ENCODE measurements around the gene KIF20B. TPM values are rescaled to one million over a fixed set of nuclear protein-coding genes. Genes with fewer than 3 reads are reported as not detected.

KIF20B gene
- total RNA-seq = 8.6 TPM
- polyA plus RNA-seq (ENCODE audit: insufficient read depth in 1 of 8, insufficient read length in 8 of 8, low replicate concordance in 1 of 8) = 10 to 100 TPM in 1 of 8 donors, 1 to 10 TPM in 7; 5.6 to 11.8 (median 8.8) TPM
- long read RNA-seq, donor 1 = 0 reads
- long read RNA-seq, donor 2 = 0 reads
- long read RNA-seq, donor 3, full-length matches to known transcripts = 1 of 1 reads
- long read RNA-seq, donor 3, partial matches to known transcripts = 0 of 1 reads
- long read RNA-seq, donor 3, other reads (novel, unspliced or antisense) = 0 of 1 reads
- long read RNA-seq, donor 4 = 0 reads
- long read RNA-seq, donor 5 = 0 reads
- long read RNA-seq, donor 6 = 0 reads
- long read RNA-seq, donor 7 = 0 reads
- long read RNA-seq, donor 8 = 0 reads
- long read RNA-seq, donor 9 = 0 reads
- long read RNA-seq, donor 10 = 0 reads
- long read RNA-seq, donor 11 = 0 reads

- no peaks in the 10 kb centered on the region for H3K9me3 ChIP-seq (replicated peaks; ENCODE audit: control insufficient read depth, low read depth, low read length)
- no peaks in the 10 kb centered on the region for H3K36me3 ChIP-seq (ENCODE audit: control insufficient read depth, insufficient read depth, low read length)
- no peaks in the 10 kb centered on the region for H3K27me3 ChIP-seq (ENCODE audit: control insufficient read depth, insufficient read depth, low read length)
- H3K27ac ChIP-seq (ENCODE audit: low read length) = peak within 1 kb of the TSS; percentile 95
- peak within 1 kb of the TSS; percentile 60 for H3K4me3 ChIP-seq (ENCODE audit: low read length)
- 0% methylated on average over 27 of the region's 48 CpGs for WGBS (ENCODE audit: insufficient coverage)
- DNase-seq = peak; percentile 99
- H3K4me1 ChIP-seq (ENCODE audit: control insufficient read depth, insufficient read depth, low read length) = peaks cover 4% of the 10 kb centered on the region
Observed at GRCh38 chr10:89701242-89702120, at the start of gene KIF20B. Gene KIF20B (plus strand): TSS chr10:89701590. CDS start chr10:89705295, 3,705 bp downstream.

GRCh38 chr10:89651916-89652573, 49.3 kb upstream of the KIF20B start:
- no peaks in the 10 kb centered on the region for H3K27me3 ChIP-seq (ENCODE audit: control insufficient read depth, insufficient read depth, low read length)
- no CpG with 5 or more reads among the region's 3 CpGs for WGBS (ENCODE audit: insufficient coverage)
- no peaks in the 10 kb centered on the region for H3K9me3 ChIP-seq (replicated peaks; ENCODE audit: control insufficient read depth, low read depth, low read length)
- no peak overlapping the region for H3K27ac ChIP-seq (ENCODE audit: low read length)
- DNase-seq = no peak
- H3K4me3 ChIP-seq (ENCODE audit: low read length) = no peak overlapping the region
- peaks cover 4% of the 10 kb centered on the region for H3K4me1 ChIP-seq (ENCODE audit: control insufficient read depth, insufficient read depth, low read length)
- no peaks in the 10 kb centered on the region for H3K36me3 ChIP-seq (ENCODE audit: control insufficient read depth, insufficient read depth, low read length)

GRCh38 chr10:89652806-89653370, 48.5 kb upstream of the KIF20B start:
- WGBS (ENCODE audit: insufficient coverage) = 97% methylated on average over 3 of the region's 3 CpGs
- H3K4me1 ChIP-seq (ENCODE audit: control insufficient read depth, insufficient read depth, low read length) = peaks cover 3% of the 10 kb centered on the region

GRCh38 chr10:89653410-89653869, 48.0 kb upstream of the KIF20B start:
- DNase-seq = no peak
- H3K9me3 ChIP-seq (replicated peaks; ENCODE audit: control insufficient read depth, low read depth, low read length) = no peaks in the 10 kb centered on the region
- H3K27me3 ChIP-seq (ENCODE audit: control insufficient read depth, insufficient read depth, low read length) = no peaks in the 10 kb centered on the region
- no peak overlapping the region for H3K4me3 ChIP-seq (ENCODE audit: low read length)
- no peaks in the 10 kb centered on the region for H3K4me1 ChIP-seq (ENCODE audit: control insufficient read depth, insufficient read depth, low read length)
- no CpG with 5 or more reads among the region's 6 CpGs for WGBS (ENCODE audit: insufficient coverage)
- H3K36me3 ChIP-seq (ENCODE audit: control insufficient read depth, insufficient read depth, low read length) = no peaks in the 10 kb centered on the region
- H3K27ac ChIP-seq (ENCODE audit: low read length) = no peak overlapping the region

More at GRCh38 chr10:89652806-89653370, 48.5 kb upstream of the KIF20B start:
- no peaks in the 10 kb centered on the region for H3K36me3 ChIP-seq (ENCODE audit: control insufficient read depth, insufficient read depth, low read length)
- H3K27ac ChIP-seq (ENCODE audit: low read length) = no peak overlapping the region
- no peak overlapping the region for H3K4me3 ChIP-seq (ENCODE audit: low read length)
- H3K27me3 ChIP-seq (ENCODE audit: control insufficient read depth, insufficient read depth, low read length) = no peaks in the 10 kb centered on the region
- H3K9me3 ChIP-seq (replicated peaks; ENCODE audit: control insufficient read depth, low read depth, low read length) = no peaks in the 10 kb centered on the region
- no peak for DNase-seq

GRCh38 chr10:89655722-89656121, 45.7 kb upstream of the KIF20B start:
- no peaks in the 10 kb centered on the region for H3K27me3 ChIP-seq (ENCODE audit: control insufficient read depth, insufficient read depth, low read length)
- DNase-seq = no peak
- H3K36me3 ChIP-seq (ENCODE audit: control insufficient read depth, insufficient read depth, low read length) = no peaks in the 10 kb centered on the region
- no peak overlapping the region for H3K4me3 ChIP-seq (ENCODE audit: low read length)
- peaks cover 8% of the 10 kb centered on the region for H3K4me1 ChIP-seq (ENCODE audit: control insufficient read depth, insufficient read depth, low read length)
- WGBS (ENCODE audit: insufficient coverage) = no CpG with 5 or more reads among the region's 1 CpG
- H3K27ac ChIP-seq (ENCODE audit: low read length) = no peak overlapping the region
- no peaks in the 10 kb centered on the region for H3K9me3 ChIP-seq (replicated peaks; ENCODE audit: control insufficient read depth, low read depth, low read length)

- WGBS (ENCODE audit: insufficient coverage) = no CpG with 5 or more reads among the region's 1 CpG
- Histone ChIP-seq H3K27me3 (ENCODE audit: control insufficient read depth, insufficient read depth, low read length) (no peaks in the 10 kb centered on the region), H3K36me3 (ENCODE audit: control insufficient read depth, insufficient read depth, low read length) (no peaks in the 10 kb centered on the region), H3K9me3 (replicated peaks; ENCODE audit: control insufficient read depth, low read depth, low read length) (no peaks in the 10 kb centered on the region), H3K4me1 (ENCODE audit: control insufficient read depth, insufficient read depth, low read length) (peaks cover 8% of the 10 kb centered on the region), H3K4me3 (ENCODE audit: low read length) (no peak overlapping the region), H3K27ac (ENCODE audit: low read length) (no peak overlapping the region)
- no peak for DNase-seq
Observed at GRCh38 chr10:89657302-89657701, 44.1 kb upstream of the KIF20B start.

GRCh38 chr10:89659143-89660131, 42.0 kb upstream of the KIF20B start:
- DNase-seq = peak; percentile 78
- no peaks in the 10 kb centered on the region for H3K36me3 ChIP-seq (ENCODE audit: control insufficient read depth, insufficient read depth, low read length)
- H3K27ac ChIP-seq (ENCODE audit: low read length) = no peak overlapping the region
- H3K4me1 ChIP-seq (ENCODE audit: control insufficient read depth, insufficient read depth, low read length) = peaks cover 8% of the 10 kb centered on the region
- no peak overlapping the region for H3K4me3 ChIP-seq (ENCODE audit: low read length)
- H3K27me3 ChIP-seq (ENCODE audit: control insufficient read depth, insufficient read depth, low read length) = no peaks in the 10 kb centered on the region
- no peaks in the 10 kb centered on the region for H3K9me3 ChIP-seq (replicated peaks; ENCODE audit: control insufficient read depth, low read depth, low read length)
- WGBS (ENCODE audit: insufficient coverage) = 20% methylated on average over 3 of the region's 10 CpGs

- no peaks in the 10 kb centered on the region for H3K36me3 ChIP-seq (ENCODE audit: control insufficient read depth, insufficient read depth, low read length)
- WGBS (ENCODE audit: insufficient coverage) = 89% methylated on average over 1 of the region's 2 CpGs
- no peak for DNase-seq
- peaks cover 18% of the 10 kb centered on the region for H3K4me1 ChIP-seq (ENCODE audit: control insufficient read depth, insufficient read depth, low read length)
- H3K27me3 ChIP-seq (ENCODE audit: control insufficient read depth, insufficient read depth, low read length) = no peaks in the 10 kb centered on the region
- H3K4me3 ChIP-seq (ENCODE audit: low read length) = no peak overlapping the region
- no peaks in the 10 kb centered on the region for H3K9me3 ChIP-seq (replicated peaks; ENCODE audit: control insufficient read depth, low read depth, low read length)
- no peak overlapping the region for H3K27ac ChIP-seq (ENCODE audit: low read length)
Observed at GRCh38 chr10:89662596-89662995, 38.8 kb upstream of the KIF20B start.

- H3K27ac ChIP-seq (ENCODE audit: low read length) = no peak overlapping the region
- WGBS (ENCODE audit: insufficient coverage) = 59% methylated on average over 3 of the region's 3 CpGs
Observed at GRCh38 chr10:89663144-89663543, 38.2 kb upstream of the KIF20B start.

More at GRCh38 chr10:89663144-89663543, 38.2 kb upstream of the KIF20B start:
- no peaks in the 10 kb centered on the region for H3K27me3 ChIP-seq (ENCODE audit: control insufficient read depth, insufficient read depth, low read length)
- no peak overlapping the region for H3K4me3 ChIP-seq (ENCODE audit: low read length)
- H3K4me1 ChIP-seq (ENCODE audit: control insufficient read depth, insufficient read depth, low read length) = peaks cover 18% of the 10 kb centered on the region
- no peaks in the 10 kb centered on the region for H3K9me3 ChIP-seq (replicated peaks; ENCODE audit: control insufficient read depth, low read depth, low read length)
- no peaks in the 10 kb centered on the region for H3K36me3 ChIP-seq (ENCODE audit: control insufficient read depth, insufficient read depth, low read length)
- DNase-seq = peak; percentile 30

All from muscle of leg (tissue), 16 donors.